ENCODE results near the gene COQ4. TPM values are rescaled to one million over a fixed set of nuclear protein-coding genes. Genes with fewer than 3 reads are reported as not detected.

The COQ4 gene
- total RNA-seq, 1 donor: 34.9 TPM

GRCh38 chr9:128280084-128280622 is 42.5 kb upstream of the COQ4 start:
- DNase-seq (ENCODE audit: low read depth): no peak
- H3K4me3 ChIP-seq (ENCODE audit: low read depth, low read length): no peak overlapping the region
- no peak for TF ChIP-seq CTCF (IDR thresholded peaks at IDR 0.05; ENCODE audit: insufficient read depth, low read length)

GRCh38 chr9:128282500-128282899 is 40.1 kb upstream of the COQ4 start:
- DNase-seq (ENCODE audit: low read depth): peak; percentile 50
- no peak for TF ChIP-seq CTCF (IDR thresholded peaks at IDR 0.05; ENCODE audit: insufficient read depth, low read length)
- H3K4me3 ChIP-seq (ENCODE audit: low read depth, low read length): no peak overlapping the region

- H3K4me3 ChIP-seq (ENCODE audit: low read depth, low read length): no peak overlapping the region
- no peak for DNase-seq (ENCODE audit: low read depth)
- no peak for TF ChIP-seq CTCF (IDR thresholded peaks at IDR 0.05; ENCODE audit: insufficient read depth, low read length)
These were observed 37.4 kb upstream of the COQ4 start for GRCh38 chr9:128285033-128285784.

GRCh38 chr9:128286440-128286839 is 36.2 kb upstream of the COQ4 start:
- peak; percentile 76 for DNase-seq (ENCODE audit: low read depth)
- TF ChIP-seq CTCF (IDR thresholded peaks at IDR 0.05; ENCODE audit: insufficient read depth, low read length): no peak

GRCh38 chr9:128288273-128289004 is 34.2 kb upstream of the COQ4 start:
- no peak for TF ChIP-seq CTCF (IDR thresholded peaks at IDR 0.05; ENCODE audit: insufficient read depth, low read length)
- no peak overlapping the region for H3K4me3 ChIP-seq (ENCODE audit: low read depth, low read length)

More at GRCh38 chr9:128286440-128286839, 36.2 kb upstream of the COQ4 start:
- H3K4me3 ChIP-seq (ENCODE audit: low read depth, low read length): no peak overlapping the region

GRCh38 chr9:128292009-128292408 is 30.6 kb upstream of the COQ4 start:
- no peak overlapping the region for H3K4me3 ChIP-seq (ENCODE audit: low read depth, low read length)
- no peak for DNase-seq (ENCODE audit: low read depth)
- TF ChIP-seq CTCF (IDR thresholded peaks at IDR 0.05; ENCODE audit: insufficient read depth, low read length): no peak

More at GRCh38 chr9:128288273-128289004, 34.2 kb upstream of the COQ4 start:
- DNase-seq (ENCODE audit: low read depth): no peak

Data from fibroblast of the aortic adventitia (primary cell).